ENCODE results near the gene GPATCH2.

Gene GPATCH2

GRCh38 chr1:217462159-217462558 lies 168.7 kb downstream of the GPATCH2 start:
- no peak for TF ChIP-seq CTCF (IDR thresholded peaks at IDR 0.05; ENCODE audit: insufficient read depth, low read length, missing control alignments)
- POLR2A ChIA-PET: no interaction called here

GRCh38 chr1:217457016-217457415 lies 173.9 kb downstream of the GPATCH2 start:
- no peak for DNase-seq (ENCODE audit: low read depth, low spot score)
- no peak for TF ChIP-seq CTCF (IDR thresholded peaks at IDR 0.05; ENCODE audit: insufficient read depth, low read length, missing control alignments)
- POLR2A ChIA-PET: no interaction called here
- no peak overlapping the region for H3K4me3 ChIP-seq (ENCODE audit: low read depth, low read length)
- CTCF ChIA-PET: no interaction called here

More at GRCh38 chr1:217462159-217462558, 168.7 kb downstream of the GPATCH2 start:
- no peak overlapping the region for H3K4me3 ChIP-seq (ENCODE audit: low read depth, low read length)
- CTCF ChIA-PET: no interaction called here
- no peak for DNase-seq (ENCODE audit: low read depth, low spot score)

- ChIA-PET POLR2A (no interaction called here), CTCF (no interaction called here)
- no peak for TF ChIP-seq CTCF (IDR thresholded peaks at IDR 0.05; ENCODE audit: insufficient read depth, low read length, missing control alignments)
- no peak overlapping the region for H3K4me3 ChIP-seq (ENCODE audit: low read depth, low read length)
- DNase-seq (ENCODE audit: low read depth, low spot score): no peak
These were observed 174.6 kb downstream of the GPATCH2 start for GRCh38 chr1:217456261-217456660.

GRCh38 chr1:217453816-217454215 lies 177.1 kb downstream of the GPATCH2 start:
- ChIA-PET CTCF (no interaction called here), POLR2A (no interaction called here)
- no peak for DNase-seq (ENCODE audit: low read depth, low spot score)
- no peak overlapping the region for H3K4me3 ChIP-seq (ENCODE audit: low read depth, low read length)
- TF ChIP-seq CTCF (IDR thresholded peaks at IDR 0.05; ENCODE audit: insufficient read depth, low read length, missing control alignments): no peak

GRCh38 chr1:217449370-217449769 lies 181.5 kb downstream of the GPATCH2 start:
- H3K4me3 ChIP-seq (ENCODE audit: low read depth, low read length): no peak overlapping the region
- ChIA-PET CTCF (no interaction called here), POLR2A (no interaction called here)
- no peak for TF ChIP-seq CTCF (IDR thresholded peaks at IDR 0.05; ENCODE audit: insufficient read depth, low read length, missing control alignments)
- no peak for DNase-seq (ENCODE audit: low read depth, low spot score)

GRCh38 chr1:217443845-217444244 lies 187.0 kb downstream of the GPATCH2 start:
- ChIA-PET POLR2A (no interaction called here), CTCF (no interaction called here)
- TF ChIP-seq CTCF (IDR thresholded peaks at IDR 0.05; ENCODE audit: insufficient read depth, low read length, missing control alignments): no peak
- H3K4me3 ChIP-seq (ENCODE audit: low read depth, low read length): no peak overlapping the region
- no peak for DNase-seq (ENCODE audit: low read depth, low spot score)

Measured in AG04449 (cell line).